ENCODE data around the gene FRMPD3.
A peak's percentile ranks its signal among the peaks of the same experiment; 100 is the strongest.
"Not testable (repeated sequence)": the region's sequence is repeated elsewhere in the genome, so short reads cannot be mapped to it uniquely, and the experiment has no call there.

Gene FRMPD3

DNA sequence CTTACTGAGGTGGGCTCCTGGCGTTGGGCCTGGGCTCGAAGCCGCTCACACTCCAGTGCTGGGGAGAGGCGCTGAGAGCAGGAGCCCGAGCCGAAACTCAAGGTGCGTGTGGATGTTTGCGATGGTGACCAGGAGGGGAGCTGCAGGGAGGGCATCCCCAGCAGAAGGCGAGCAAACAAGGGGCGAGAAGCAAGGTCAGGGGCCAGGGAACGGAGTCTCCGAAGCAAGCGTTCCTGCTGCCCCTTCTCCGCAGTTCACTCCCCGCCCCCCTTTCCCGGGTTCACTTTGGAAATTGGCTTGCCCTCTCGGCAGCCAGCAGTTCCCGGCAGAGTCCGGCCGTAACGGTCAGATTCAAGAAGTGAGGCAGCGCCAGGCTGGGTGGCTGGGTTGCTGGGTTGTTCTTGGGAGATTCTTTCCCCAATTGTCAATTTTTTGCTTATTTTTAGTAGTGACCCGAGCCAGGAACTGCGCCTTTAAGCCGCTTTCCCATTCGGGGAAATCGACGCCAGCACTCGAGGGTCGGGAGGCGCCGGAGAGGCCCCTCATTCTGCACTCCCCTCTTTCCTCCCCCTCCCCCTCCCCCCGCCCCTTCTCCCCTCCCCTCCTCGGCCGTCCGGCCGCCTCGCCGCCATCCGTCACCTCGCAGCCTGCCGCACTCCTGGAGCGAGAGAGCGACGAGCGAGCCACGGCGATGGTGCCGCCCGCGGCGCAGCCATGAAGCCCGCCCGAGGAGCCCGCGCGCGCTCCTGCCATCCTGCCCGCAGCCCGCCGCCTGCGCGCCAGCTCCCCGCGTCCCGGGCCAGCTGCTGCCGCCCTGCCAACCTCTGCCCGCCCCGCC lies at the start of gene FRMPD3:
Gene FRMPD3, plus strand, starts transcription at position 655 of the 838 bp plus-strand sequence. CDS start 76,937 bp downstream, outside the sequence.
- no peak for DNase-seq (ENCODE audit: low spot score)

DNA sequence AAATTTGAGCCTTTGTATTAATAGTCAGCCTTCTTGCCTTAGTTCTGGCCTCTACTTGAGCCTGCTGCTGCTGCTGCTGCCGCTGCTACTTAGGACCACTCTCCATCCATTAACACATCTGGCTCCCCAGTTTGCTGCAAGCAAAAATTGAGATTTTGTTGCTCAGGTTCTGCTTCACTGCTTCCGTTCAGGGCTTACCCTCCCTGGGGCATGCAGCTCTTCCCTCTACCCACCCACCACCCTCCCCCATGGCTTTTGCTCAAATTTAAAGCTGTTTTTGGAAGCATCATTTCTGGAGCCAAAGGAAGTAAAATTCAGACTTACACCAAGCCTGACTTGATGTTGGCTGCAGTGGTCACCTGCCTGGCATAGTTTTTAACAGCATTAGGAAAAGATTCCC lies 28.9 kb upstream of the FRMPD3 start:
- no peak for DNase-seq (ENCODE audit: low spot score)

DNA sequence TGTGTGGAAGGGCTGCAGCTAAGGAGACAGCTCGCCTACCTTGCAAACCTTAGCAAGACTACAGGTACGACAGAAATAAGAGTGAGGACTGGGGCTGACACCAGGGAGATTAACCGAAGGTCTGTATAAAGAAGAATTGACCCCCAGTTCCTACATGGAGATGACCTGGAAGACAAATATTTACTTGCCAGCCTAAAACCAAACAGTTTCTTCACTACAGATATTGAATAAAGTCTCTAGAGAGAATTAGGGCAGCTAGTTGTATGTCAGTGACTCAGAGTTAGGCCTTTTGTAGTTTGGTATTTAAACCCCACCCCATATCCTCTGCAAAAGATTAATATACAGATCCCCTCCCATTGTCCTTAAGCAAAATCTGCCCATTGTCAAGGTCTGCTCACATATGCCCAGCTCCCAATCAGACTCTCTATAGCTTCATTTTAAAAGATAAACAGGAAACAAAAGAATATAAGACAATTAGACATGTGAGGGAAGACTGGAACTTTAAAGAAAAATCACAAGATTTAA lies 28.1 kb upstream of the FRMPD3 start:
- no peak for DNase-seq (ENCODE audit: low spot score)

DNA sequence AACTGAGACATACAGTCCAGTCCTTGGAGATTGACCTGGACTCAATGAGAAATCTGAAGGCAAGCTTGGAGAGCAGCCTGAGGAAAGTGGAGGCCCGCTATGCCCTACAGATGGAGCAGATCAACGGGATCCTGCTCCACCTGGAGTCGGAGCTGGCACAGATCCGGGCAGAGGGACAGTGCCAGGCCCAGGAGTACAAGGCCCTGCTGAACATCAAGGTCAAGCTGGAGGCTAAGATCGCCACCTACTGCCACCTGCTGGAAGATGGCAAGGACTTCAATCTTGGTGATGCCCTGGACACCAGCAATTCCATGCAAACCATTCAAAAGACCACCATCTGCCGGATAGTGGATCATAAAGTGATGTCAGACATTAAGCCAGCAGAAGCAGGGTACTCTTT lies 20.4 kb upstream of the FRMPD3 start:
- DNase-seq (ENCODE audit: low spot score): no peak

DNA sequence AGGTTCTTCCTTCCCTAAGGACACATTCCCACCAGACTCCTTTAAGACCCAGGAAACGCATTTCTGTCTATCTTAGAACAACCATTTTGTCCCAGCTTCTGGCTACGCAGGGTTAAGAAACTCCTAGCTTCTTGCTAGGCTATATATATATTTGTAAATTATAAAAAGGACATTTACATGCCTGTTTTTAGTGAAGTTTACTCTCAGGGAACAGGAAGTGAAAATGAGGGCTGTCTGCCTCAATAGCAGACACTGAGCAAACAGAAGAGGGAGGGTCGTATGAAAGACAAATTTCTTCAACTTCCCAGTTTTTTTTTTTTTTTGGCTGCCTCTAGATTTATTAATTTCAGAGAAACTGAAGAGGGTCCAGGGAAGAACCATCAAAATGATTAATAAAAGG lies 9.3 kb upstream of the FRMPD3 start:
- no peak for DNase-seq (ENCODE audit: low spot score)

DNA sequence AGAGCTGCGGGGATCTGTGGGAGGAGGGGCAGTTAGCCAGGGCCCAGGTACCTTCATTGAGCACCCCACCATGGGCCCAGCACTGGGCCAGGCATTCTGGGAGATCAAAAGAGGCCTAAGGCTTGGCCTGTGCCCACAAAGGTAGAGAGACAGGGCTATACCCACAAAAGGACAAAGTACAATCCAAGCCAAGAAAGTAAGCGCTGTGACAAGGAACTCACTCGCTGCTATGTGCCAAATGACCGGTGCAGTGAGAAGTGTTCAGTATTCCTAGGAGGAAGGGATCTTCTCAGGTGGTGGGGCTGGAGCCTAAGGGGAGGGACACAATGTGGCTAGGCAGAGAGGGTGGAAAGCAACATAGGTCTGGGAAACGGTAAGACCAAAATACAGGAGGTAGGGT lies 8.8 kb upstream of the FRMPD3 start:
- no peak for DNase-seq (ENCODE audit: low spot score)

DNA sequence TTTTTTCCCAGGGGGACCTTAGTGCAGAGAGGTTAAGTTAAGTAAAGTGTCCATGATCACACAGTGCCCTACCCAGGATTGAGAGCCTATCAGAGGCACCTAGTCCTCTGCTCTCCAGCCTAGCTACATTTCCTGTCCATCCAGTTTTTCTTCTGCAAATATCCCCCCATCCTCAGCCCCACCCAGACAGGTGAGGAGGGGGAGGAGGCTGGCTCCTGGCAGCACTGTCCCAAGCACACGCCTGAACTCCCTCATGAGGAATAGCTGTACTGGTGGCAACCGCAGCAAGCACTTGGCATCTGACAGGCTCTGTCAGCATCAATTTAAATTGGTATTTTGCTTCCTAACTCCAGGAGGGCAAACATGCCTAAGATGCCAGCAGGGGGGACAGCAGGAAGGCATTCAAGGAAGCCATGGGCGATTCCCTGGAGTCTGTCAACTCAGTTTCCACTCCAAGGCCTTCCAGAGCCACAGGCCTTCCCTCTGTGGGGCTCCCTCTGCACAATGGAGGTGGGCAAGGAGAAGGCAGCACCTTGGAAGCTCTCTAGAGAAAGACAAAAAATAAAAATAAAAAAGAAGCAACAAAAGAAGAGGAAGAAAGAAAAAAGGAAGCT lies 6.4 kb upstream of the FRMPD3 start:
- no peak for DNase-seq (ENCODE audit: low spot score)

DNA sequence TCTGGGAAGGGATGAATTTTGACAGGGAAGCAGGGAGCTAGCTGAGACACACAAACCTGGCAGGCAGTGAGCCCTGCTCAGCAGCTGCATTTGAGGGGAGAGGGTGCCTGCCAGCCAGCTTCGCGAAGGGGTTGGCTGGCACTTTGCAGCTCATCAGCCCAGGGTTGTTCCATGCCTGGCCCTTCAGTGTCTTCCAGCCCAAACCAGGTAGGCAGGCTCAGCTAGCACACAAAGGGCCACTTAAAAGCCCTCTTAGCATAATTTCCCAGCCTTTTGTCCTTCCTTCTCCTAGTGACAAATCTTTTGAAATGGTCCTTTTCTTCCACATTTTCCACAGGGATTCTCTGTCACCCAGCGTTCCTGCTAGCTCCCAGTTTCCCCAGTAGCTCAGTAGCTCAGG lies 4.3 kb upstream of the FRMPD3 start:
- no peak for DNase-seq (ENCODE audit: low spot score)

DNA sequence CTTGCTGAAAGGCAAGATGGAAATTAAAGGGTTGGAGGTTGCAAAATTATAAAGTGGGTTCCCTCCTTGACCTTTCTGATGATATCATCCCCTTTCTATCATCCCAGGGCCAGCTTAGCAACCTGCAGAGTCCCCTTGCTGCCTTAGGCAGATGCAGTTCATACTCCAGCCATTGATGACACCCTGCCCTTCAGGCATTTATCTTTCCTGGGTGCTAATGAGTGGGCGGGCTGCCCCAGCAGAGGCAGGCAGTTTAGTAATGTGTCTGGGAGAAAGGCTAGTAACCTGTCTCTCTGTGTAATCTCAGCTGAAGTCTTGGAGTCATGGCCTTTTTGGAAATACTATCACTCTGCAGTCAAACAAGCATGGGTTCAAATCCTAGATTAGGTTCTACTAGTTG lies 3.8 kb upstream of the FRMPD3 start:
- DNase-seq (ENCODE audit: low spot score): no peak

DNA sequence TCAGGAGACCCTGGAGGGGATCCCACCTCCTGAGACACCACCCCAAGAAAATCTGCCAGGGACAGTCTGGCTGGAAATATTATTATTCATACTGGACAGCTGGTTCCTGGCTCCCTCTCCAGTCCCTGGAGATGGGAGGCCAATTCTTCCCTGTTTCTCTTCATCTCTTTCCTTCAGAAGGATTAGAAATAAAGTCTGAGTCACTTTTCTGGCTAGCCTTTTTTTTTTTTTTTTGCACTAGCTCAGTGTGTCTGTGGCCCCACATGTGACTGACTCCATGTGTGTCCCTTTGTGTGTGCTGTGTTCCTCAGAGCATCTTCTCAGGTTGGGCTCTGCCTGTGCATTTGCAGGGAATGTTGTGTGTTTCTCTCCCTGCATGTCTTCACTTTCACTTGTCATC lies 1.8 kb upstream of the FRMPD3 start:
- no peak for DNase-seq (ENCODE audit: low spot score)

DNA sequence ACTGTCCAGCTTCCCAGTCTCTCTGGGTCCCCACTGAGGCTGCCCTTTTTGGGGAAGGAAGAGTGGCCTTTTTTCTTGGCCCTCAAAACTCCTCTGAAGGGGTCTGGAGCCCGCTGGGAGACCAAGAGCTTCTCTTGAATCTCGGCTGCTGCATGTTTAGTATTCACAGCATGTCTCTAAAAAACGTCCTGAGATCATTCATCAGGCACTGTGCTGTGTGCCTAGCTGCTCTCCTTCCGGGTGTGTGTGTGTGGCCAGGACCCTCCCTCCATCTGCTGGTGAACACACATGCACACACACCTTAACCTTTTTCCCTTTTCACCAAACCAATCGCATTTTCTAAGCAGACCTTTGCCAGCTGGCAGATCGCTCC lies 841 bp upstream of the FRMPD3 start:
- no peak for DNase-seq (ENCODE audit: low spot score)

DNA sequence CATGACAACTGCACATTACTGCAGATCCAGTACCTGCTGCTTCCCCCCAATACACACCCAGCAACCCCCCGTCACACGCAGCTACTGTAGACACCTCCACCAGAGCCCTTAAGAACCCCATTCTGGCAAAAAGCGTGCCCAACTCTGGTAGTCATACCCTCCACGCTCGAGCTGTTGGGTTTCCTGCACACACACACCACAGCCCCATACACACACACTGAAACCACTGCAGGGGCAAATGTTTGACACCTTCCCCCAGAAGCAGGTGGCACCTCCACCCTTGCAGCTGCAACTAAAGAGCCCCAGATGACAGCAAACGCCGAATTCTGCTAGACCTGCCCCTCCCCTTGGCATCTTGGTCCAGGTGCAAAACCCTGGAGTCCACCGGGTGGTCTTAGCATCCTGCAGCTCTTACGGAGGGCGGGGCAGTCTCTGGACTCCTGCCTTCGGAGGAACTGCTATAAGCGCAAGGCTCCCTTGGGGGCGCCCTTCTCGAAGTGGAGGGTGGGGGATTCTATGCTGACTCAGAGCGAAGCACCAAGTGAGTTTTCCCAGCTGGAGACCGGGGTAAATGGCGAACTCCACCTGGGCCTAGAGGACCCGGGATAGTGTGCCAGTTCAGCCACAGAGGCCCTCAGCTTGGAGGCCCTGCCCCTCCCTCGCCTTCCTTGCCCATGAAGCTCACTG lies 1.5 kb downstream of the FRMPD3 start:
- no peak for DNase-seq (ENCODE audit: low spot score)

DNA sequence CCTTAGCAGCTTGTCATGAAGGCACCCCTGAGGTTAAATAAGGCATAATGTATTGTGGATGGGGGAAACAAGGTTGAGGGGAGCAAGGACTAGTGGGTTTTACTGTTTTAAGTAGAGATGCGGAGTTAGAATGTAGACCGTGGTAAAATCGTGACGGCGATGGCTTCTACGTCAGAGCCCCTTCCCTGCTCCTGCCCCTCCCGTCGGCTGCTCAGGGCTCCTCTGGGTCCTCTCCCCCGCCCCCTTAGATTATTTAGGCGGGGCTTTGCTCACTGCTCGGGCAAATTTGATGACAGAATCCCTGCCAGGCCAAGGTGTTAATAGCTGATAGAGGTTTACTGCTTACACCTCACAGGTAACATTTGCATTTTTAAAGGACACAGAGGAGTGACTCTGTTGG lies 2.3 kb downstream of the FRMPD3 start:
- DNase-seq (ENCODE audit: low spot score): no peak

DNA sequence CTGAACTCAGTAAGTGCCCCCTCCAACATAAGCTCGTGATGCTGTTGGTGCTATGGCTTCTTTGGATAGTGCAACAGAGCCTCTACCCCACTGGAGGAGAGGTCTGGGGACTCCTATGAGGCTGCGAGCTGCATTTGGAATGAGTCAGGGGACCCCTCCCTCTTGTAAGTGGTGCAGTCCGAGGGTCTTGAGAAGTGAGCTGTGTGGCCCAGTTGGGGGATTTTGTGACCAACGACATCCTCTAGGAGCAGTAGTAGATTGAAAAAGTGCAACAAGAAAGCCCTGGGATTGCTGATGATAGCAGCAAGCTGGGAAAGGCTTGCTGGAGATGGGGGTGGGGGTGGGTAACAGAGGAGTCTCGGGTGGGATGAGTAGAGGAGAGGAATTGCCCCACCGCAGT lies 3.1 kb downstream of the FRMPD3 start:
- no peak for DNase-seq (ENCODE audit: low spot score)

DNA sequence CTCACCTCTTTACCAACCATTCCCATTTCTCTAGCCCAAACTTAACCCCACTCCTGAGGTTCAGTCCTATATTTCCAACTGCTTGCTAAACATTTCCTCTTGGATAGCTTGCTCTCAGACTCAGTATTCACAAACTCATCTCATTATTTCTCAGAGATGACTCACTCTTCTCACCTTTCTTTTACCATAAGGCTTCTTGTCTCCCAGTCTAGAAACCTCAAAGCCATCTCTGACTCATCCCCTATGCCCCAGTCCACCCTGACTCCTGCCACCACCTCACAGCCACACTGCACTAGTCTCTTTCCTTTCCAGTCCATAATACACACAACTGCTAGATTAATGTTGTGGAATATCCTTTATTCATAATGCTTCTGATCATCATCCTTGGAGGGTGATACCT lies 4.8 kb downstream of the FRMPD3 start:
- peak; percentile 13 for DNase-seq (ENCODE audit: low spot score)

DNA sequence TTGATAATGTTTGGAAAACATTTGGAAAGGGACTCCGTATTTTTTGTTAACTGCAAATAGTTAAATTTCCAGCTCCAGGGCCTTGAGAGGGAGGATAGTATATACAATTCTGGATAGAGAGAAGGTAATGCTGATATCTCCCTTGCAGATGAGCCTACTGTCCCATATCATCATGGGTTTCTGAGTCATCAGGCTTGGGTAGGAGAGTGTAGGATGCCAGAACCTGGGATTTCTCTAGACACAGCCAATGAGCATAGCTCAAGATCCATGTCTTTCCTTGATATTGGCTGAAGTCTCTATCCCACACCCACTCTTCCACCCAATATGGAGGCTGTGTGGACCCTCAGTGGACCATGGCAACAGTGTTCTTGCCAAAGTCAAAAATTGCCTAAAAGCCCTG lies 7.8 kb downstream of the FRMPD3 start:
- DNase-seq (ENCODE audit: low spot score): no peak

DNA sequence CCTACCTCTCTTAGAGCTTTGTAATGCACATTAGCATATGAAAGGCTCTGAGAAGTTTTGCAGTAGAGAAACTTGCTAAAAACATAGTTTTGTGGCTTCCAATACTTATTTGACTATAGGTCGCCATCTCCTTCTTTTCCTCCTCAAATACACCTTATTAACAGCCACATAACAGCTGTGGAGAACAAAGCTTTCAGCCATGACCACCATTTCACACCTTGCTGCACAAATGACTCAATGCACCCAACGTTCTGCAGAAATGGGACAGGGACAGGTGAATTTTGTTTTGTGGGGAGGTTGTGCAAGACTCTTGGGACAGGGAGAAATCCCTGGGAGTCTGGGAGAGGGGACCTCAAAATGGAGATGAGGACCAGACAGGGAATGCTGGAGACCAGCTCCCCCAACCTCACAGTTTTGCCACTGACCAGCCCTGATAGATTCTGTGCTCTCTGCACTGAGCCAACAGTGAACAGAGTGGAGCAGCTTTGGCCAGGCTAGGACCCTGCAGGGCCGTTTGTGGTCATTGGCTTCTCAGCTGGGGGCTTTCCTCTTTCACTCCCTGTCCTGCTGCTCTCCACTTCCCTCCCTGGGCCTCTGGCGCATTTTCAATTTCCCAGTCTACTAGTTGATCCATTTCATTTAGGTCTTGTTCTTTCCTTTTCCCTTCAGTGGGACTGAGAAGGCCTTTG lies 16.6 kb downstream of the FRMPD3 start:
- no peak for DNase-seq (ENCODE audit: low spot score)

DNA sequence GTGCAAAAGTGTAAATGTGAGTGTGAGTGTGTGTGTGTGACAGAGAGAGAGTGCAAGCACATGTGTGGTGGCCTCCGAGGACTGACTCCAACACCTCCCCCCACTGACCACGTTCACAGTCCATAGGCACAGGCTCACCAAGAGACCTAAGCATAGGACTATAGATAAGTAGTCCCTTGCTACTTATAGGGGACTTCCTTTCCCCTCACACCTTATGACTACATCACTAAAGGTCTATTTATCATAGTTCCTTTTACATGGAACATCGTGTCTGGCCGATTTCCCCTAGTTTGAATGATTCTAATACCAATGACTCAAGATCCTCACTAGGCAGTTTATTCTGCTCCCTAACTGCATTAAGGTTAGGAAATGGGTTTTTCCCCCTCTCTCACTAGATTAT lies 17.8 kb downstream of the FRMPD3 start:
- DNase-seq (ENCODE audit: low spot score): no peak

DNA sequence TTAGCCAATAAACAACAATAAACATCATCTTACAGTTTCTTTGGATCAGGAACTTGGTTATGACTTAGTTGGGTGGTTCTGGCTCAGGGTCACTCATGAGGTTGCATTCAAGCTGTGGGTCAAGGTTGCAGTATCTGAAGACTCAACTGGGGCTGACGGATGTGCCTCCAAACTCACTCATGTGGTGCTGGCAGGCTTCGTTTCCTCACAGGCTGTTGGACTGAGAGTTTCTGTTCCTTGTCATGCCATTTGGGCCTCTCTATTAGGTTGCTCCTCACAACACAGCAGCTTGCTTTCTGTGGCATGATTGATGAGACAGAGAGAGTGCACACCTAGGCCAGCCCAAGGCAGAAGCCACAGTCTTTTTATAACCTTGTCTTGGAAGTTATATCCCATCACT lies 20.7 kb downstream of the FRMPD3 start:
- DNase-seq (ENCODE audit: low spot score): no peak

DNA sequence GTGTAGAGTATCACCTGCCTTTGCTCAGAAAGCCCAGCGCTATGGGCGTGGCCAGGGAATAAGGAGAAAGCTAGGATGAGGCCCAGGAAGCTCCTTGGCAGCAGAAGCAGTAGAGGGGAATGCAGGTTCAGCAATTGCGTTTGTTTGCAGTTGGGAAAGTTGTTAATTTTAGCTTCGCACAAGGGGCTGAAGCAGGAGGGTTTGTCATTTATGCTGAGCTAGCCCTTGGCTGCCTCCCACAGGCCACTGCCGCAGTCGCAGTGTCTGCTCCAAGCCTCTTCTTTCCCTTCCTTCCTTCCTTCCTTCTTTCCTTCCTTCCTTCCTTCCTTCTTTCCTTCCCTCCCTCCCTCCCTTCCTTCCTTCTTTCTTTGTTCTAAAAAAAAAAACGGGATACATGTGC lies 21.5 kb downstream of the FRMPD3 start:
- DNase-seq (ENCODE audit: low spot score): no peak

DNA sequence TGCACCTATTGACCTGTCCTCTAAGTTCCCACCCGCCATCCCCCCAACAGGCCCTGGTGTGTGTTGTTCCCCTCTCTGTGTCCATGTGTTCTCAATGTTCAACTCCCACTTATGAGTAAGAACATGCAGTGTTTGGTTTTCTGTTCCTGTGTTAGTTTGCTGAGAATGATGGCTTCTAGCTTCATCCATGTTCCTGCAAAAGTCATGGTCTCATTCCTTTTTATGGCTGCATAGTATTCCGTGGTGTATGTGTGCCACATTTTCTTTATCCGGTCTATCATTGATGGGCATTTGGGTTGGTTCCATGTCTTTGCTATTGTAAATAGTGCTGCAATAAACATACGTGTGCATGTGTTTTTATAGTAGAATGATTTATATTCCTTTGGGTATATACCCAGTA lies 22.0 kb downstream of the FRMPD3 start:
- not testable (repeated sequence) for DNase-seq (ENCODE audit: low spot score)

DNA sequence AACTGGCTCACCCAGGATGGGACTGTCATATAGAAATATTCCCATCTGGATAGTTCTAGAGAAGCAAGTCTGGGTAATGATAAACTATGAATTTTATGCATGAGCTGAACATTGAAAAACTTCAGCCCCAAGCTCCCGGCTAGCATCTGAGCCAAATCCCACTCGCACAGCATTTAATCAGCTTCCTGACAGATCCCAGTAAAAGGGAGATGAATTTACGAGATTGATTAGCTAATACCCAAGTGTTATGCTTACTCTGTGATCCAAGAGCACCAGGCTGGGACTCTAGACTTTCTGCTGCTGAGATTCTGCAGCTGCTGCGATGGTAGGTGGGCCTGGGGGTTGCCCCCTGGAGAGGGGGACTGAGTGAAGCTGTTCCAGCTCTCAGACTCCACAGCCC lies 28.0 kb downstream of the FRMPD3 start:
- DNase-seq (ENCODE audit: low spot score): no peak

DNA sequence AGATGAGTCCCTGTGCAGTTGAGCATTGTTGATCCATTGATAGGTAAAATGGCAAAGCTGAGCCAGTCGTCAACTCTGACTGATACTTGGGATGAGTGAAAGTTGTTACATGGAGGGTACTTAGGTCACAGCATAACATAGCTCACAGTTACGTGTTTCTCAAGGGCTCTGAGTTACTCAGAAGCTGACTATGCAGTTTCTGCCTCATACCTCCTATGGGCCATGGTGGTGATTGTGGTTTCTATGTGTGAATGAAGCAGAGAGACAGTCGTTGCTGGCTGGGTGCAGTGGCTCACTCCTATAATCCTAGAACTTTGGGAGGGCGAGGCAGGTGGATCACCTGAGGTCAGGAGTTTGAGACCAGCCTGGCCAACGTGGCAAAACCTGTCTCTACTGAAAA lies 30.8 kb downstream of the FRMPD3 start:
- no peak for DNase-seq (ENCODE audit: low spot score)

Data from AG08395 (cell line).